PFSK-1 (cell line): ENCODE results near the gene NELFB.

Source experiments
- FOXP2 ChIP-seq: optimal IDR thresholded peaks from 2 replicates; pipeline ENCODE3; 2011; ENCODE audit warnings: borderline replicate concordance, control low read depth, inconsistent platforms; ENCODE audit not compliant: insufficient read depth; ENCODE audit errors: extremely low read length, extremely low read depth
- POLR2AphosphoS5 ChIP-seq: IDR thresholded peaks from 2 replicates; pipeline ENCODE4 v1.6.1; 2012; ENCODE audit warnings: low read depth, mild to moderate bottlenecking, control low read depth, low read length, moderate library complexity
- REST ChIP-seq, 2 experiments: IDR thresholded peaks; 2 replicates each; pipeline versions ENCODE4 v1.6.1 to v1.8.0; 2011 to 2012; ENCODE audit warnings: low read depth in 2 of 2, low read length in 2 of 2, control low read depth in 1 of 2, inconsistent platforms in 1 of 2, mild to moderate bottlenecking in 1 of 2, moderate library complexity in 1 of 2; ENCODE audit not compliant: insufficient read depth in 1 of 2
- SIN3A ChIP-seq: IDR thresholded peaks from 2 replicates; pipeline ENCODE4 v1.6.1; 2012; ENCODE audit warnings: mild to moderate bottlenecking, low read length, moderate library complexity, borderline replicate concordance; ENCODE audit not compliant: insufficient read depth
- TAF1 ChIP-seq: IDR thresholded peaks from 2 replicates; pipeline ENCODE4 v1.6.1; 2012; ENCODE audit warnings: low read length, control low read depth, borderline replicate concordance; ENCODE audit not compliant: insufficient read depth

The NELFB gene

DNA sequence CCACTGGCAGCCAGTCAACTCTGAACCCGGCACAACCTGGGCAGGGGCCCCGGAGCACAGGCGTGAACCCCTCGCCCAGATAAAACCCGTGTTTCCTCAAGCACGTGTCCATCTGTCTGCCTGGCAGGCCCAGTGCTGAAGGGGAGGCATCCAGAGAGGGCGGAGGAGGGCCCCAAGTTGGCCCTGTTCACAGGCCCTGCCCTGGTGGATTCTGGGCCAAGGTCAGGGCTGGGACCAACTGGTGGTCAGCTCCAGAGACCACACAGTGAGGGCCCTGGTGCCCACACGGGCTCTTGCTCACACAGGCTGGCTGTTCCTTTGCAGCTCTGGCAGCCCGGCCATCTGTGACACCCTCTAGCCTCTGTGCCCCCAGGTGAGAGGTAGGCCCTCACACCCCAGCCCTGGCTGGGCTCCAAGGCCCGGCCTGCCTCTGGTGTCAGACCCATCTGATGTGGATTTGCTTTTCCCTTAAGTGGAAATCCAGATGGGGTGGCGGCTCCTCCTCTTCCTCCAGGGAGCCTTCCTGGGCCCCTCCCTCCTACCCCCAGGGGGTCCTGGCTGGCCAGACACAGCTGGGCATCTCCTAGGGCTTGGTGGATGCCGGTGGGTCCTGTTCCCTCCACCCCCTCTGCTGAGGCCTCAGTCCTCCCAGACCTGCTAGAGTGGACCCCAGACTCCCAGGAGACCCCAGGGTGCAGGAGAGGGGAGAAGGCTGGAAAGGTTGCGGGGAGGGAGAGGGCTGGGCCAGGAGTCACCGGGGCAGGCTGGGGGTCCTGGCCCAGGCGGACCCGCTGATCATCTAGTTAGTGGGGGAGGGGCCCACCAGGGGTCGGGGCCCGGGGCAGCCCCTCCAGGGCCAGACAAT, 4.6 kb upstream of the NELFB start:
- TF ChIP-seq FOXP2 (no peak), POLR2AphosphoS5 (no peak), TAF1 (no peak), REST (IDR thresholded peaks at IDR 0.05; ENCODE audit: insufficient read depth in 1 of 2, low read depth in 2 of 2, low read length in 2 of 2) (no peak), SIN3A (no peak)

GRCh38 chr9:137251194-137251461, 4.0 kb upstream of the NELFB start, which contains the start of gene STPG3:
Gene STPG3, plus strand, starts transcription at chr9:137251286. Its CDS starts 1 bp downstream, at chr9:137251287.
- TF ChIP-seq TAF1 (no peak), POLR2AphosphoS5 (no peak), FOXP2 (no peak), REST (IDR thresholded peaks at IDR 0.05; ENCODE audit: insufficient read depth in 1 of 2, low read depth in 2 of 2, low read length in 2 of 2) (no peak), SIN3A (no peak)

- TF ChIP-seq REST (IDR thresholded peaks at IDR 0.05; ENCODE audit: insufficient read depth in 1 of 2, low read depth in 2 of 2, low read length in 2 of 2): no peak
- TF ChIP-seq FOXP2: no peak
- no peak for TF ChIP-seq POLR2AphosphoS5
- no peak for TF ChIP-seq TAF1
- TF ChIP-seq SIN3A: no peak
Observed at GRCh38 chr9:137251490-137252268, 3.4 kb upstream of the NELFB start.

DNA sequence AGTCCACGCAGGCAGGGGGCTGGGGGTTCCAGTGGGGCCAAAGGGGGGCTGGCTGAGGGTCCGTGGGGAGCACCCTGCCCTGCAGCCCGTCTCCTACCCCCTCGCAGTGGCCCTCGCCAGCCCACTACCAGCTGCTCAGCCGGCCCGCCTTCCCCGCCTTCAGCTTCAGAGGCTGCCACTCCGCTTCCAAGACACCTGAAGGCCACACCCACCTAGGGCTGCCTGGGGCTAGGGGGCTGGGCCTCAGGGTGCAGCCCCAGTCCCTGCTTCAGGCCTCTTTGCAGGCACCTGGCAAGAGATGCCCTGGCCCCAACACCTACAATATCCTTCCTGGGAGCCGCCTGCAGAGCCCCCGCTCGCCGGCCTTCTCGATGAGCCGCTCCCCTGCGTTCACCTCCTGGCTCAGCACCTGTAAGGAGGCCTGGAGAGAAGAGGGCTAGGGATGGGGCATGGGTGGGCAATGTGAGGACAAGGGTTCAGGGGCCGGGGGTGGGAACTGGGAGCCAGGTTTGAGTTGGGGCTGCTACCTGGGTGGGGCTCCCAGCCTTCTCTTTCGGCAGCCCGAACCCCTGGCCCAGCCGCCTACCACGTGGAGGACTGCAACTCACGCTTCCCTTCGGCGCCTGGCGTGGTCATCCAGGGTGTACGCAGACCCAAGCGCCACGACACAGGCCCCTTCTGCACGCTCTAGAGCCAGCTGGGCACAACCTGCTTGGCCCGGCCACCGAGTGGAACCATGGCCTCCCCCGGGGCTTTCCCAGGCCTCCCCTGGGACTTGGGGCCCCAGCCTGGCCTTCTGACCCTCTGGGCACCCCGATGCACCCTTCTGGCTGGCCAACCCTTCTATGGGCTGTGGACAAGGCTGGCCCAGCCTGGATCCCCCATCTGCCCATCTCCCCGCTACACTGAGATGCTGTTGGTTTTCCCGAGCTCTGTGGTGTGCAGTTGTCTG, 2.3 kb upstream of the NELFB start:
- TF ChIP-seq POLR2AphosphoS5 (no peak), REST (IDR thresholded peaks at IDR 0.05; ENCODE audit: insufficient read depth in 1 of 2, low read depth in 2 of 2, low read length in 2 of 2) (no peak), SIN3A (no peak), TAF1 (no peak), FOXP2 (no peak)
